AG04450 (cell line): Measurements from ENCODE around the gene SLC37A4. TPM values are rescaled to one million over a fixed set of nuclear protein-coding genes. Genes with fewer than 3 reads are reported as not detected.
"Not testable (repeated sequence)": the region's sequence is repeated elsewhere in the genome, so short reads cannot be mapped to it uniquely, and the experiment has no call there.

Source experiments
- CTCF ChIA-PET: fragments of 300-600, 350-600 bp; formaldehyde crosslinking; extraction: SDS; loops from one replicate; lab custom pipeline; 2022; ENCODE audit warnings: antibody characterized with exemption, inconsistent platforms; lab: Charles Lee
- POLR2A ChIA-PET: fragments of 350-600 bp; formaldehyde crosslinking; extraction: SDS; loops from one replicate; lab custom pipeline; 2021; ENCODE audit warnings: antibody characterized with exemption, inconsistent platforms; lab: Yijun Ruan, JAX
- DNase-seq: peaks from one replicate; pipeline ENCODE4 v3.0.0-alpha.2; 2011; ENCODE audit warnings: low read depth, low spot score
- H3K27ac ChIP-seq: one replicate; pipeline ENCODE4 v1.5.1; 2012; ENCODE audit warnings: low read depth, low read length, control low read depth
- H3K27me3 ChIP-seq: one replicate; pipeline ENCODE4 v1.6.0; 2012; ENCODE audit warnings: low read length; ENCODE audit not compliant: control insufficient read depth, insufficient read depth
- H3K4me3 ChIP-seq: 2 replicates; pipeline ENCODE4 v1.5.1; 2011; ENCODE audit warnings: mild to moderate bottlenecking, low read depth, low read length, control low read depth
- H3K9me3 ChIP-seq: 2 replicates; pipeline ENCODE4 v1.5.1; 2012; ENCODE audit warnings: low read length; ENCODE audit not compliant: control insufficient read depth, insufficient read depth
- CTCF ChIP-seq: IDR thresholded peaks from 2 replicates; pipeline ENCODE4 v1.5.1; 2011; ENCODE audit warnings: low read depth, low read length, control low read depth, inconsistent platforms
- polyA plus RNA-seq: library from polyadenylated mRNA; depleted of rRNA; stranded (reverse); fragments of >200 nt; gene quantifications from 2 replicates; pipeline ENCODE4 v1.2.3, GENCODE V29; 2011

SLC37A4 gene
- polyA plus RNA-seq, 1 experiment, result 14.9 TPM

- Histone ChIP-seq H3K27me3 (no peaks in the 10 kb centered on the region), H3K4me3 (no peak overlapping the region), H3K27ac (no peak overlapping the region), H3K9me3 (no peaks in the 10 kb centered on the region)
- DNase-seq, result no peak
- ChIA-PET POLR2A (no interaction called here), CTCF (no interaction called here)
- TF ChIP-seq CTCF, result no peak
Measured at GRCh38 chr11:119021631-119022030, 9.0 kb downstream of the SLC37A4 start.

- H3K9me3 ChIP-seq, result no peaks in the 10 kb centered on the region
- ChIA-PET POLR2A (interaction anchor here (0.7 to 2.1 kb wide), 2 partner anchors 36 to 127 kb away, joined by 5 to 9 read pairs; partner anchors contain the start of gene HYOU1), CTCF (interaction anchor here (2.0 kb wide), 1 partner anchor 11 kb away, joined by 17 read pairs; the partner anchor contains the start of gene SLC37A4)
- no peak for TF ChIP-seq CTCF
- no peak for DNase-seq
- no peaks in the 10 kb centered on the region for H3K27me3 ChIP-seq
- peak overlapping the region; percentile 99 for H3K4me3 ChIP-seq
- H3K27ac ChIP-seq, result no peak overlapping the region
Measured at GRCh38 chr11:119019996-119020395, 10.7 kb downstream of the SLC37A4 start.

GRCh38 chr11:119018074-119018938 is 12.4 kb downstream of the SLC37A4 start, which contains the start of the genes RPS25 and TRAPPC4:
Gene RPS25, minus strand, starts transcription at chr11:119018343. Its CDS starts 59 bp downstream, at chr11:119018284.
Gene TRAPPC4, plus strand, starts transcription at chr11:119018766. Its CDS starts 30 bp downstream, at chr11:119018796.
- DNase-seq, result peak; percentile 84
- ChIA-PET CTCF (interaction anchor here (2.0 kb wide), 1 partner anchor 13 kb away, joined by 17 read pairs; the partner anchor contains the start of gene SLC37A4), POLR2A (interaction anchor here (0.6 to 2.1 kb wide), 8 partner anchors 12 to 349 kb away, joined by 3 to 9 read pairs (median 4); partner anchors contain the start of genes HMBS and HYOU1)
- Histone ChIP-seq H3K9me3 (no peaks in the 10 kb centered on the region), H3K27ac (peak within 1 kb of the TSS; percentile 87), H3K4me3 (peak within 1 kb of the TSS; percentile 99), H3K27me3 (no peaks in the 10 kb centered on the region)
- TF ChIP-seq CTCF, result no peak

GRCh38 chr11:119017377-119017776 is 13.3 kb downstream of the SLC37A4 start:
- not testable (repeated sequence) for DNase-seq, H3K27ac ChIP-seq, H3K27me3 ChIP-seq, H3K9me3 ChIP-seq
- POLR2A ChIA-PET, result interaction anchor here (0.7 kb wide), 1 partner anchor 41 kb away, joined by 3 read pairs; no protein-coding TSS in a partner anchor
- CTCF ChIA-PET, result interaction anchor here (0.6 kb wide), 2 partner anchors 87 to 159 kb away, joined by 3 read pairs; no protein-coding TSS in a partner anchor
- peak overlapping the region; percentile 99 for H3K4me3 ChIP-seq

GRCh38 chr11:119016216-119017009 is 14.3 kb downstream of the SLC37A4 start:
- DNase-seq, result no peak
- TF ChIP-seq CTCF, result no peak
- no peaks in the 10 kb centered on the region for H3K27me3 ChIP-seq
- CTCF ChIA-PET, result interaction anchor here (0.6 to 1.8 kb wide), 4 partner anchors 15 to 327 kb away, joined by 3 to 7 read pairs (median 4); no protein-coding TSS in a partner anchor
- peak overlapping the region; percentile 99; the same call in 1 of the 2 replicates for H3K4me3 ChIP-seq
- H3K9me3 ChIP-seq, result no peaks in the 10 kb centered on the region
- POLR2A ChIA-PET, result interaction anchor here (1.2 kb wide), 1 partner anchor 322 kb away, joined by 4 read pairs; no protein-coding TSS in a partner anchor
- H3K27ac ChIP-seq, result peak overlapping the region; percentile 21
